Measurements from ENCODE around the gene OSBPL1A. TPM values are rescaled to one million over a fixed set of nuclear protein-coding genes. Genes with fewer than 3 reads are reported as not detected.

OSBPL1A gene
- total and polyA plus RNA-seq, 10 of the 15 experiments (the other 5 are each of a cell fraction or from before 2014, with no cell fraction given): 0.02 to 0.83 (median 0.11) TPM; not detected in 6

DNA sequence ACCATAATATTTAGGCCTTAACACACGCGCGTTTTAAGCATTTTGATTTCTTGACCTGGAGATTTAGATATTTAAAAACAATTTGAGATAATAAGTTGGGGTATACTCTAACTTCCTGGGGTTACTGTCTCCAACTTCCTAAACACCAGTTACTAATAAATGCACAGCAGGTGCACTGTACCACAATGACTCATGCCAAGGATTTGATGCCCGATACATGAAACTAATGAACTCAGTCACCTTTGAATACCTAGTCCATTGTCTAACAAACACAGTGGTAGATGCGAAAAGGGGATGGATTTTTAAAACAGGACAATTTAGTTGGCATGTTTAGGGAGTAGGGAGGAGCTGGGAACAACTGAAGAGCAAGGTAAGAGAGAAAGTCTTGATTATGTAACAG, 237.5 kb downstream of the OSBPL1A start:
- Histone ChIP-seq H3K4me2 (ENCODE audit: control insufficient read depth, insufficient read depth) (no peak overlapping the region), H3K4me3 (no peak overlapping the region), H3K27ac (ENCODE audit: control insufficient read depth, insufficient read depth) (no peak overlapping the region), H2AFZ (ENCODE audit: control insufficient read depth, low read depth, low read length) (no peak overlapping the region), H3K36me3 (ENCODE audit: control insufficient read depth in 2 of 2, insufficient read depth in 2 of 2, low read length in 1 of 2) (no peaks in the 10 kb centered on the region), H4K20me1 (ENCODE audit: control insufficient read depth, insufficient read depth) (no peaks in the 10 kb centered on the region), H3K79me2 (ENCODE audit: control insufficient read depth, insufficient read depth, low read length) (no peaks in the 10 kb centered on the region), H3K27me3 (replicated peaks in 1 of 2; ENCODE audit: control insufficient read depth in 2 of 2, insufficient read depth in 2 of 2, low read length in 1 of 2) (no peaks in the 10 kb centered on the region), H3K9ac (ENCODE audit: control insufficient read depth, insufficient read depth, low read length) (no peak overlapping the region), H3K9me3 (replicated peaks; ENCODE audit: control insufficient read depth, insufficient read depth, low read length) (no peaks in the 10 kb centered on the region), H3K4me1 (ENCODE audit: control insufficient read depth, insufficient read depth, low read length) (no peaks in the 10 kb centered on the region)
- DNase-seq (ENCODE audit: low read depth, low spot score) (no peak), ATAC-seq (no peak), FAIRE-seq (no peak)
- TF ChIP-seq CHD1 (IDR thresholded peaks at IDR 0.05; ENCODE audit: low read depth, low read length): no peak
- TF ChIP-seq BHLHE40 (IDR thresholded peaks at IDR 0.05; ENCODE audit: borderline replicate concordance in 1 of 2, low read depth in 2 of 2, low read length in 1 of 2): no peak
- TF ChIP-seq IKZF1 (conservative IDR thresholded peaks at IDR 0.05): no peak
- no peak for TF ChIP-seq STAT3 (IDR thresholded peaks at IDR 0.05; ENCODE audit: low read depth, low read length)
- TF ChIP-seq, protein P1, sequence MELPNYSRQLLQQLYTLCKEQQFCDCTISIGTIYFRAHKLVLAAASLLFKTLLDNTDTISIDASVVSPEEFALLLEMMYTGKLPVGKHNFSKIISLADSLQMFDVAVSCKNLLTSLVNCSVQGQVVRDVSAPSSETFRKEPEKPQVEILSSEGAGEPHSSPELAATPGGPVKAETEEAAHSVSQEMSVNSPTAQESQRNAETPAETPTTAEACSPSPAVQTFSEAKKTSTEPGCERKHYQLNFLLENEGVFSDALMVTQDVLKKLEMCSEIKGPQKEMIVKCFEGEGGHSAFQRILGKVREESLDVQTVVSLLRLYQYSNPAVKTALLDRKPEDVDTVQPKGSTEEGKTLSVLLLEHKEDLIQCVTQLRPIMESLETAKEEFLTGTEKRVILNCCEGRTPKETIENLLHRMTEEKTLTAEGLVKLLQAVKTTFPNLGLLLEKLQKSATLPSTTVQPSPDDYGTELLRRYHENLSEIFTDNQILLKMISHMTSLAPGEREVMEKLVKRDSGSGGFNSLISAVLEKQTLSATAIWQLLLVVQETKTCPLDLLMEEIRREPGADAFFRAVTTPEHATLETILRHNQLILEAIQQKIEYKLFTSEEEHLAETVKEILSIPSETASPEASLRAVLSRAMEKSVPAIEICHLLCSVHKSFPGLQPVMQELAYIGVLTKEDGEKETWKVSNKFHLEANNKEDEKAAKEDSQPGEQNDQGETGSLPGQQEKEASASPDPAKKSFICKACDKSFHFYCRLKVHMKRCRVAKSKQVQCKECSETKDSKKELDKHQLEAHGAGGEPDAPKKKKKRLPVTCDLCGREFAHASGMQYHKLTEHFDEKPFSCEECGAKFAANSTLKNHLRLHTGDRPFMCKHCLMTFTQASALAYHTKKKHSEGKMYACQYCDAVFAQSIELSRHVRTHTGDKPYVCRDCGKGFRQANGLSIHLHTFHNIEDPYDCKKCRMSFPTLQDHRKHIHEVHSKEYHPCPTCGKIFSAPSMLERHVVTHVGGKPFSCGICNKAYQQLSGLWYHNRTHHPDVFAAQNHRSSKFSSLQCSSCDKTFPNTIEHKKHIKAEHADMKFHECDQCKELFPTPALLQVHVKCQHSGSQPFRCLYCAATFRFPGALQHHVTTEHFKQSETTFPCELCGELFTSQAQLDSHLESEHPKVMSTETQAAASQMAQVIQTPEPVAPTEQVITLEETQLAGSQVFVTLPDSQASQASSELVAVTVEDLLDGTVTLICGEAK (IDR thresholded peaks at IDR 0.05; ENCODE audit: borderline replicate concordance): no peak
- TF ChIP-seq TCF3 (IDR thresholded peaks at IDR 0.05; ENCODE audit: borderline replicate concordance, insufficient read depth, low read depth, low read length): no peak
- no peak for TF ChIP-seq SIN3A (IDR thresholded peaks at IDR 0.05; ENCODE audit: low read depth, low read length)
- TF ChIP-seq GATAD2B (conservative IDR thresholded peaks at IDR 0.05; ENCODE audit: low read depth): no peak
- no peak for TF ChIP-seq KLF5 (IDR thresholded peaks at IDR 0.05; ENCODE audit: partially characterized antibody)
- no peak for TF ChIP-seq NR2C1 (IDR thresholded peaks at IDR 0.05)
- no peak for TF ChIP-seq SMC3 (IDR thresholded peaks at IDR 0.05; ENCODE audit: borderline replicate concordance, low read length)
- TF ChIP-seq TCF12 (IDR thresholded peaks at IDR 0.05; ENCODE audit: low read depth, low read length): no peak
- TF ChIP-seq, protein P2, sequence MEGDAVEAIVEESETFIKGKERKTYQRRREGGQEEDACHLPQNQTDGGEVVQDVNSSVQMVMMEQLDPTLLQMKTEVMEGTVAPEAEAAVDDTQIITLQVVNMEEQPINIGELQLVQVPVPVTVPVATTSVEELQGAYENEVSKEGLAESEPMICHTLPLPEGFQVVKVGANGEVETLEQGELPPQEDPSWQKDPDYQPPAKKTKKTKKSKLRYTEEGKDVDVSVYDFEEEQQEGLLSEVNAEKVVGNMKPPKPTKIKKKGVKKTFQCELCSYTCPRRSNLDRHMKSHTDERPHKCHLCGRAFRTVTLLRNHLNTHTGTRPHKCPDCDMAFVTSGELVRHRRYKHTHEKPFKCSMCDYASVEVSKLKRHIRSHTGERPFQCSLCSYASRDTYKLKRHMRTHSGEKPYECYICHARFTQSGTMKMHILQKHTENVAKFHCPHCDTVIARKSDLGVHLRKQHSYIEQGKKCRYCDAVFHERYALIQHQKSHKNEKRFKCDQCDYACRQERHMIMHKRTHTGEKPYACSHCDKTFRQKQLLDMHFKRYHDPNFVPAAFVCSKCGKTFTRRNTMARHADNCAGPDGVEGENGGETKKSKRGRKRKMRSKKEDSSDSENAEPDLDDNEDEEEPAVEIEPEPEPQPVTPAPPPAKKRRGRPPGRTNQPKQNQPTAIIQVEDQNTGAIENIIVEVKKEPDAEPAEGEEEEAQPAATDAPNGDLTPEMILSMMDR (IDR thresholded peaks at IDR 0.05 in 2 of 3, conservative IDR thresholded peaks at IDR 0.05 in 1 of 3; ENCODE audit: control insufficient read depth in 2 of 3, extremely low read depth in 1 of 3, insufficient read depth in 1 of 3, low read depth in 3 of 3, low read length in 3 of 3): no peak
- no peak for TF ChIP-seq MYB (IDR thresholded peaks at IDR 0.05; ENCODE audit: borderline replicate concordance, low read depth, low read length)
- ChIA-PET CTCF (interaction anchor here (1.2 to 1.5 kb wide), 2 partner anchors 13 to 17 kb away, joined by 3 read pairs; no protein-coding TSS in a partner anchor), SMC1A (ENCODE audit: uncharacterized antibody, unreplicated experiment) (no interaction called here), RAD21 (ENCODE audit: unreplicated experiment) (no interaction called here), POLR2A (interaction anchor here (0.6 kb wide), 1 partner anchor 1667 kb away, joined by 3 read pairs; no protein-coding TSS in a partner anchor)
- no TSS peak for BruUV-seq (replicated peaks)
- in situ Hi-C loops (cut with MboI) (no loop called here), intact Hi-C loops (cut with micrococcal nuclease; ENCODE audit: unreplicated experiment) (no loop called here)
- WGBS (ENCODE audit: insufficient coverage, insufficient replicate concordance, low lambda C conversion rate, missing lambda C conversion rate): 76% methylated on average over 5 of the region's 5 CpGs
